ENCODE data around the gene TBC1D4.

Gene TBC1D4

DNA sequence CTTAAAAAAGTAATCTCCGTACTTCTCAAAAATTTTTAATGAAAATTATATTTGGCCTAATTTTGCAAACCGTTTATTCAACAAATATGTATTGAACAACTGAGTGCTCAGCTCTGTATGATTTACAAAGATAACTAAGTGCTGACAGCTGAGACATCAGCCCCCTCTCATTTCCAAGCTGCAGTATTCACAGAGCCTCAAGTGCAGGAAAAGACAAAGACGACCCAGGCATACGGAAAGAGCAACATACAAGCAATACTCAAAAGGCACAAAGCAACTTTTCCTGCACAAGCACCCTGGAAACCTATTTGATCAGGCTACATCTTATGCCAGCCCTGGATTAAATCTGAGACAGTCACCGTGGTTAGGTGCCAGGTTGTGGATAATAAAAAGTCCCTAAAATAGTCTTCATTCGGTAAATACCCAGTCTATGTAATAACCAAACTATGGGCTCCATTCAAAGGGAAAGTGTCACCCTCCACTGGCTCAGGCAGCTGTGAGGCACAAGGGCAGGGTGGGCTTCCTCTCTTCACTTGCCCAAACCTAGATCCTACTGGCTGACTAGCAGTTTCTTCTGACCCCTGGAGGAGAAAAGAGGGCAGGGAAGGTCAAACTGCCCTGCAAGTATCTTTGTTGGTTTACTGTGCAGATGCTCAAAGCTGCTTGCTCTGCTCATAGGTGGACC, 65.5 kb downstream of the TBC1D4 start:
- DNase-seq (ENCODE audit: low read depth) = no peak

DNA sequence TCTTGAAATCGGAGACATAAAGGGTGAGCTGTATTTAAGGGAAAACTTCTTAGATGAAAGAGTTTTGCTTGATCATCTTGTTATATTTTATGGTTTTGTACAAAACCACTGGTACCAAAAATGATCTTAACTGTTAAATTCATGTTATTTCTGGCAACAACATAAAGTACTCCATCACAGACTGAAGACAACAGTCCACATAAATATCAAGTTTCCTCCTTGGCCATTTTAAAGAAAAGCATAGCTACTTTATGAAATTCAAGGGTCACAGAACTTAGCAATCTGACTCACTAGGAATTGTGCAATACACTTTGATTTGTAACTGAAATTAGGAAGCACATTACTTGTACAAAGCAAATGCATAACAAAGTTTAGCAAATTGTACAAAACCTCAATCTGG, 66.3 kb downstream of the TBC1D4 start:
- no peak for DNase-seq (ENCODE audit: low read depth)

DNA sequence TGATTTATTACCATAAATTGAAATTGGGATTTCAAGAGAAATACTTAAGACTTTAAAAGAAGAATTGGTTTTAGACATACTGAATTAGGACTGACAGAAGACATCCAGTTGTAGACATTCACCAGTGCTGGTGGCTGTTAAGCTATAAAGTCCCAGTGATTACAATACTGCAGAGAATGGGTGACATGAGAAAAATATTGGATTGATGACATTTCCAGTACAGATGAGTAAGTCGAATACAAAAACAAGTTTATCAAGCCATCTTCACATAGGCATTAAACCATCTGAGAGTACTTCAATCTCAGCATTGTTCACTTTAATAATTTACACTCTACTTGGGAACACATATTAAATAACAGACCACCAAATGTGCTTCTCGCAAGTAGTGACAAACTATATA, 66.8 kb downstream of the TBC1D4 start:
- DNase-seq (ENCODE audit: low read depth) = no peak

DNA sequence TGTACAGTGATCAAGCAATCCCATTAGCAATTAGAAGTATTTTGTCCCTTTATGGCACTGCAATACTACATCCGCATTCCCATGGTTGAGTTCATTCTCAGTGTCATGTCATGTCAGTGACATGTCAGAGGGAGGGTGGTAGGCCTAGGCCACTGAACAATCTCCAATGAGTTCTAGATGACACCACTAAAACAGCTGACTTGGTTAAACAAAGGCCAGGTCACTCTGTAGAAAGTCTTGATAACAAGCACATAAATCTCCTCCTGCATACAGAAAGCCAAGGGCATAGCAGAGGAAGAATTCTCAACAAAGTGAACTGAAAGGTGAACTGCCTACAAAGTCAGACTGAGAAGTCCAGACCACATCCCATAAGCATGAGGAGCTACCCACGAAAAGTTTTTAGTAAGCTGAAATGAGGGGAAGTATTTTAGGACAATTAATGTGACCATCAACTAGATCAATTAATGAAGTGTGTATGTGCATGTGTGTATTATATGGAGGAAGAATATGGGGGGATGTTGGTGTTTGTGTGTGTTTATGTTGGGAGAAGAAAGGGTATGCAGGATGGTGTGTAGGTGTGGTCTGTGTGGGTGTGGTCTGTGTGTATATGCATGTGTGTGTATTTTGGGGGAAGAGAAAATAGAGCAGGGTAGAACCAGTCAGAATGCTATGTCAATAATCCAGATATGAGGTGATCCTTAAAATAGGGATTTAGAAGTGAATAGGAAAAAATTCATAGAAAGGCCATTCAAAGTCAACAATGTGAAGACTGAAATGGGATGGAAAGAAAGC, 67.7 kb downstream of the TBC1D4 start:
- DNase-seq (ENCODE audit: low read depth) = no peak

DNA sequence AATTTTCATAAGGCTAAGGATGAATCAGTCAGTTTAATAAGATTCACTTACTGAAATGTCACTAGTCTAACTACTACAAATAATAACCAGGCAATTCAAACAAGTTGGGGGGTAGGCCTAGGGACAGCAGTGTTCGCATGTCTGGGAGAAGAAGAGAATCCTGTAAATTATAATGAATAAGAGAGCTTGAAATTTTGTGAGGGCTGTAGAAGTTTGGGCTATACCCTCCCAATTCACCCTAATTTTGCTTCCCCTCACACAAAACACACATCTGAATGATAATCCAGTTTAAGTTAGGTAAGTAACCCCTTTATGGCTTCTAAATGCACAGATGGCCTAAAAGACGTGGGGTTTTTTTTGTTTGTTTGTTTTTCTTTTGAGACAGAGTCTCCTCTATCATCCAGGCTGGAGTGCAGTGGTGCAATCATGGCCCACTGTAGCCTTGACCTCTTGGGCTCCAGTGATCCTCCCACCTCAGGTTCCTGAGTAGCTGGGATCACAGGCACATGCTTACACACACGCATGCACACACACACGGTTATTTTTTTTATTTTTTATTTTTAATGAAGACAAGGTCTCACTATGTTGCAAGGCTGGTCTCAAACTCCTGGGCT, 69.9 kb downstream of the TBC1D4 start:
- DNase-seq (ENCODE audit: low read depth) = no peak

GRCh38 chr13:75410207-75410606, 71.8 kb downstream of the TBC1D4 start:
- no peak for DNase-seq (ENCODE audit: low read depth)

- DNase-seq (ENCODE audit: low read depth) = no peak
Measured at GRCh38 chr13:75407998-75408397, 74.0 kb downstream of the TBC1D4 start.

- DNase-seq (ENCODE audit: low read depth) = no peak
Measured at GRCh38 chr13:75407473-75407872, 74.5 kb downstream of the TBC1D4 start.

- no peak for DNase-seq (ENCODE audit: low read depth)
Measured at GRCh38 chr13:75405976-75406703, 75.8 kb downstream of the TBC1D4 start.

DNA sequence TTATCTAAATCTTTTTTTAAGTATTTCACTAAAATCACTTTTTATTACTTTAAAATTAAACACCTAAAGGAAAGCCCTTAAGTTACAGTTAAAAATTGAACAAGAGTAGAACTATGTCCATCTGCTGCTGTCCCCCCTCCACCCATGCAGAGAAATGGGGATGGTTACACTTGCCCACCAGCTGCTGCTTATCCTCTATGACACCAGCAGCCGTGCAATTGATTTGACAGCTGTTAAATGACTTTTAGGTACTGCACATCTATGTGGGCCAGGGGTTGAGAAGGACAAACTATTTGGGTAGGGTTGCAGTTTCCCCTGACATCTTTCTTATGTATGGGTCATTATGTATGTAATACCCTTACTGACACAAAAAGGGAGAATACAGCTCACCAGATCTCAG, 77.2 kb downstream of the TBC1D4 start:
- DNase-seq (ENCODE audit: low read depth) = no peak

- no peak for DNase-seq (ENCODE audit: low read depth)
Measured at GRCh38 chr13:75402787-75403186, 79.2 kb downstream of the TBC1D4 start.

DNA sequence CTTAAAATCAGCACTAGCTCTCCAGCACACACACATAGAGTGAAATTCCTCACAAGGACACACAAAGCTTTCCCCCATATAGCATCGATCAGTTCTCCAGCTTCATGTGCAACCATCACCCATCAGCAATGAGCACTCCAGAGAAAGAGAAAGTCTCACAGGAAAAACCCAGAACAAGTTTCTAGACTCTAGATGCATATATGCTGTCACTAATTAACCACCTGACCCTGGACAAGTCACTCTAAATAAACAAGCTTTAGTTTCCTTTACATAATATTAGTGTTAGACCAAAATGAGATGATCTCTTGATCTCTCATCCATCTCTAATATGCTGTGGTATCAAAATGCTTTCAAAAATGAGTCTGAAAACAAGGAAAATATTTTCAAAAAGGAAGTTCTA, 81.2 kb downstream of the TBC1D4 start:
- no peak for DNase-seq (ENCODE audit: low read depth)

DNA sequence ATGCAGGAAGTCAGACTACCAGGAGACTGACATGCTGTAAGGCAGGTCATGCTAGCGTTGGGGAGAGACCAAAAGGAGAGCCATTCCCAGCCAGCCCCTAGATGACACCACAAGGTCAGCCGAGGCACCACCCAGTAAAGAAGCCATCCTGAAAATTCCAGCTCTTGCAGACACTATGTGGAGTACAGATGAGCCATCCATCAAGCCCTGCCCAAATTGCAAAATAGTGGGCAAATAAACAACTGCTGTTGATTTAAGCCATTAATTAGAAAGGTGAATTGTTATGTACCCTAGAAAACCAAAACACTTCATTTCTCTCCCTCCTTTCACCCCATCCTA, 82.1 kb downstream of the TBC1D4 start:
- no peak for DNase-seq (ENCODE audit: low read depth)

- no peak for DNase-seq (ENCODE audit: low read depth)
Measured at GRCh38 chr13:75399168-75399878, 82.6 kb downstream of the TBC1D4 start.

DNA sequence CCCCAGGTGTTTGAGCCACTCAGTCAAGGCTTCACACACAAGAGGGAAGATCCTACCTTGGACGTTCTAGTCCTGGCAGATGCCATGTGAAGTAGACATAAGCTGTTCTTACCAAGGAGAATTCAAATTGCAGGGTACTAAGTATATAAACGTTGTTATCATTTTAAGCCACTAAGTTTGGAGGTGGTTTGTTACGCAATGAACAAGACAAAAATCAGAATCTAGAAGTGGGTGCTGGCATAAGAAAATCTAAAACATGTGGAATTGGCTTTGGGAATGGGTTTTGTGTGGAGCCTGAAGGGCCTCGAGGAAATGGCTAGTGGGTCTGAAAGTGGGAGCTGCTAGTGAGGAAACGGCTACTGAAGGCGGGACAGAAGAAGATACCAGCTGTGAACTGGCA, 83.9 kb downstream of the TBC1D4 start:
- DNase-seq (ENCODE audit: low read depth) = no peak

GRCh38 chr13:75395901-75396300, 86.1 kb downstream of the TBC1D4 start:
- DNase-seq (ENCODE audit: low read depth) = no peak

- DNase-seq (ENCODE audit: low read depth) = no peak
Measured at GRCh38 chr13:75395066-75395465, 86.9 kb downstream of the TBC1D4 start.

DNA sequence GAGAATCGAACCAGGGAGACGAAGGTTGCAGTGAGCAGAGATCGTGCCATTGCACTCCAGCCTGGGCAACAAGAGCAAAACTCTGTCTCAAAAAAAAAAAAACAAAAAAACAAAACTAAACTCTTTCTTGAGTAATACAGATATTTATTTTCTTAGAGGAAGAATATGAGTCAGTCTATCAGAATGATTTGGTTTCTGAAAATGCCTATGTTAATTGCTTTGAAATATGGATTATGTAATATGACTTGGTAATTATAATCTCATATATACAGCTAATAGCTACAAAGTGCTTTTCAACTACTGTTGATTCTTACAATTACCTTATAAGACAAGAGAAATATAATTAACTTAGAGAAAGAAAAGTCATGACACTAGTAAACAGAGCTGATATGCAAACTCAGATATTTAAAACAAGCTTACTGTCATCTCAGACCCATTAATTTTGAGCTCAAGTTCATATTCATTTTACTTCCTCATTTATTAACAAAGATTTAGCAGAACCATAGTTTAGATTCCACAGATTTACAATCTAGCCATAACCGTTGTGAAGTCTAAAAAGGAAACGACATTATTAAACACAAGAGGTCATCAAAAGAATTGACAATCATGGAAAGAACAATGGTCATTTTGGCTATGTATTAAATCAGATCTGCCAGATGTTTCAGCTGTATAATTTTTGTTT, 88.0 kb downstream of the TBC1D4 start:
- no peak for DNase-seq (ENCODE audit: low read depth)

- no peak for DNase-seq (ENCODE audit: low read depth)
Measured at GRCh38 chr13:75391432-75392100, 90.4 kb downstream of the TBC1D4 start.

GRCh38 chr13:75390229-75390628, 91.7 kb downstream of the TBC1D4 start:
- no peak for DNase-seq (ENCODE audit: low read depth)

DNA sequence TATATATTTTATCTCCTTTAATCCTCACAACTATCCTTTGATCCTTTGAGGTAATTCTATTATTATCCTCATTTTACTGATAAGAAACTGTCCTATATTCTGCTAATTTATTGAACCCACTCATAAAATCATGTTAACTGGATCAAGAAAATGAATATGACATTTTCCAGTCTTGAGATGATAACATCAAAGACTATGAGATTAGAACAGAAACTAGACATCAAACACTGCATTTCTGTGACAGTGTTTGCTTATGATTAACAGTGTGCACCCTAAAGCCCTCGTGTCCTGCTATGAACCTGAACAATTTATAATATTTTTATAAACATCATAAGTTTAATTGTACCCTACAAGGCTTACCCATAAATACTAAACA, 96.3 kb downstream of the TBC1D4 start:
- DNase-seq (ENCODE audit: low read depth) = no peak
